ENCODE measurements around the gene C19orf18.

The C19orf18 gene

DNA sequence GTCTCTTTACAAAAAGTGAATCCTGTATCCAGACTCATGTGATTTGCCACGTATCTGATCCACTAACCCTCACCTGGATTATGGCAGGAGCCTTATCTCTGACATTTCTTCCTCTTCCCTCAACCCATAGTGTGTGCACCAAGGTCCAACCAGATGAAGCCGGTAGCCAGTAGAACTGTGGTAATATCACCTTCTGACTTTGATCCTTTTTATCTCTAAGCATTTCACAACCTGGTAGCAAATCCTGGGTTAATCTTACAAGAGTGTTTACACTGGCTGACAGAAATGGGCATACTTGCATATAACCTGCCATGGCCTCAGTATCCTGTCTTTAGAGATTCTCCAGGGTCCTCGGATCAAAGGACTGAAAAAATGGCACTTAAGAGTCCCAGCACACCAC is 59.8 kb downstream of the C19orf18 start:
- H3K4me3 ChIP-seq (ENCODE audit: low read length), result no peak overlapping the region
- TF ChIP-seq ZNF274 (IDR thresholded peaks at IDR 0.05; ENCODE audit: low read depth, low read length), result no peak
